D721Med (cell line): ENCODE results near the gene CEP85L.

Experiments used
- DNase-seq: peaks from one replicate; pipeline ENCODE4 v3.0.0; 2011; ENCODE audit warnings: low spot score; ENCODE audit not compliant: insufficient read length
- FAIRE-seq: peaks from 2 replicates; lab custom pipeline; 2011; peaks lifted over from hg19 to GRCh38; lab: Jason Lieb, UNC
- TF ChIP-seq, protein P1 (sequence below): IDR thresholded peaks from 2 replicates; pipeline ENCODE4 v1.5.1; 2012; ENCODE audit warnings: mild to moderate bottlenecking, control low read depth; ENCODE audit not compliant: insufficient read depth; ENCODE audit errors: missing control alignments

CEP85L gene

DNA sequence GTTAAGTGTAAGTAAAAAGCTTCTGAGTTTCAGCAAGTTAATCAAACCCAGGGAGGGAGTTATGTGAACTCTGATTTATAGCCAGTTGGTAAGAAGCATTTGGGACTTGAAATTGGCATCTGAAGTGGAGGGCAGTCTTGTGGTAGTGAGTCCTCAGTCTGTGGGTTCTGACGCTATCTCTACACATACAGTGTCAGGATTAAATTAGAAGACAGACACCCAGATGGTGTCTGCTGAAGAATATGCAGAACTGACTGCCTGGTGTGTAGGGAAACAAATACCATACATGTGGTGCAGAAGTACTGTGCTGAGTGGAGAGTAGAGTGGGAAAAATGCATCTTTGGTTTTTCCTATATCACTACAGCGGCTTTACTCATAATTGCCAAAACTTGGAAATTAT lies 146.8 kb downstream of the CEP85L start:
- DNase-seq (no peak), FAIRE-seq (no peak)
- TF ChIP-seq, protein P1, sequence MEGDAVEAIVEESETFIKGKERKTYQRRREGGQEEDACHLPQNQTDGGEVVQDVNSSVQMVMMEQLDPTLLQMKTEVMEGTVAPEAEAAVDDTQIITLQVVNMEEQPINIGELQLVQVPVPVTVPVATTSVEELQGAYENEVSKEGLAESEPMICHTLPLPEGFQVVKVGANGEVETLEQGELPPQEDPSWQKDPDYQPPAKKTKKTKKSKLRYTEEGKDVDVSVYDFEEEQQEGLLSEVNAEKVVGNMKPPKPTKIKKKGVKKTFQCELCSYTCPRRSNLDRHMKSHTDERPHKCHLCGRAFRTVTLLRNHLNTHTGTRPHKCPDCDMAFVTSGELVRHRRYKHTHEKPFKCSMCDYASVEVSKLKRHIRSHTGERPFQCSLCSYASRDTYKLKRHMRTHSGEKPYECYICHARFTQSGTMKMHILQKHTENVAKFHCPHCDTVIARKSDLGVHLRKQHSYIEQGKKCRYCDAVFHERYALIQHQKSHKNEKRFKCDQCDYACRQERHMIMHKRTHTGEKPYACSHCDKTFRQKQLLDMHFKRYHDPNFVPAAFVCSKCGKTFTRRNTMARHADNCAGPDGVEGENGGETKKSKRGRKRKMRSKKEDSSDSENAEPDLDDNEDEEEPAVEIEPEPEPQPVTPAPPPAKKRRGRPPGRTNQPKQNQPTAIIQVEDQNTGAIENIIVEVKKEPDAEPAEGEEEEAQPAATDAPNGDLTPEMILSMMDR: no peak

DNA sequence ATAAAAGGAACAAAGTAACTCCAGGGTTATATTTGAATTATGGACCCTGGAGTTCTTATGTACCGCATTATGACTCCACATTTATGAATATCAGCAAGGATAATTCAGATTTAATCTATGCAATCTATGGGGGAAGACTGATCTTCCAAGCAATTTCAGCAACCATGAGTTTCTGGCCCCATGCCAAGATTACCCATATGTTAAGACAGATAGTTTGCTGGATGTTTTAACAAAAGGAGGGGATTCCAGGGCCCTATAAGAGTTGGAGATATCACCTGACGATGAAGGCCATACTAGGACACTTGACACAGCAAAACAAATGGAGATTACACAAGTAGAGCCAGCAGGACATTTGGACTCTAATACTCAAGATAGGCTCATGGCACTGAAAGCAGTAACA lies 149.2 kb downstream of the CEP85L start:
- FAIRE-seq (no peak), DNase-seq (no peak)
- TF ChIP-seq, protein P1: no peak

DNA sequence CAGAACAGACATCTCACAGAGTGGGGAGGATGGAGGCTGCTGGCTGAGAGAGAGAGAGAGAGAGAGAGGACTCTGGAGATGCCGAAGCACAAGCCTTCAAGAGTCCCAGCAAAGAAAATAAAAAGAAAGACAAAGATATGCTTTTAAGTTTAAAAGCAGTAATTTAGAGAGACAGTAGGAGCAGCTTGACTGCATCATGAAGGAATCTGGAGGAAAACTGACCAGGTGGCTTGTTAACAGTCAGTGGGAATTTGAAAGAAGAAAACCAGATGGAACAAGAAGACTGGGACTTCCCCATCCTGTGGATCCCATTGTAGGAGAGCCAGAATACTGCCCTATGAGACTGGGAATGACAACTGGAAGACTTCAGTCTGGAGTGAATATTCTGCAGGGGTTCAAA lies 149.6 kb downstream of the CEP85L start:
- TF ChIP-seq, protein P1: no peak
- DNase-seq: no peak
- FAIRE-seq: no peak

GRCh38 chr6:118501099-118501498 lies 150.3 kb downstream of the CEP85L start:
- TF ChIP-seq, protein P1: no peak
- no peak for DNase-seq
- FAIRE-seq: no peak

- DNase-seq: no peak
- FAIRE-seq: no peak
- TF ChIP-seq, protein P1: no peak
Measured at GRCh38 chr6:118500130-118501015, 151.0 kb downstream of the CEP85L start.

DNA sequence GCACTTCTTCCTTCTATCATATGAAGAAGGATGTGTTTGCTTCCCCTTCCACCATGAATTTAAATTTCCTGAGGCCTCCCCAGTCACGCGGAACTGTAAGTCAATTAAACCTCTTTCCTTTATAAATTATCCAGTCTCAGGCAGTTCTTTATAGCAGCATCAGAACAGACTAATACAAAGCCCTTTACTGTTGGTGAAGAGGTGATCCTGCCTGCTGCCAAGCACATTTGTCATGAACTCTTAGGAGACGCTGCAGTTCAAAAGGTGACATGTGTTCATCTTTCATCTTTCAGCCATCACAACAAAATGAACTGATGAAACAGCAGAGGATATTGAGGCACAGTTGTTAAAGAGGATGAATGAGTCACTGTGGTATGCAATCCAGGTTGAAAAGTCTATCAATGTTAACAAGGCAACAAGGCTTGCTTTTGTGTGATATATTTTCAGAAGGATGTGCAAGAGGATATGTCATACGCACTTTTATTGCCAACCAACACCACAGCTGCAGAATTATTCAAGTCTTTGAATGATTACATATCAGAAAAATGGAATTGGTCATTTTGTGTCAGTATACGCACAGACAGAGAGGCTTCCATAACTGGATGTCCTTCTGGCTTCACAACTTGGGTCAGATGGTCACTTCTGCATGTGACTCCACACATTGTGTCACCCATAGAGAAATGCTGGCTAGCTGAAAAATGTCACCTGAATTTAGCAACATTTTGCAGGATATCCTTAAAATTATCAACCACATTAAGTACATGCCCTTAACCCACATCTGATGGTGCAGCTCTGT lies 155.7 kb downstream of the CEP85L start:
- TF ChIP-seq, protein P1: no peak
- no peak for FAIRE-seq
- DNase-seq: no peak
